ENCODE measurements around the gene MGAM2. TPM values are rescaled to one million over a fixed set of nuclear protein-coding genes. Genes with fewer than 3 reads are reported as not detected.

MGAM2 gene
- total RNA-seq, 2 donors from 2014 or later: 0.15 to 0.40 TPM

DNA sequence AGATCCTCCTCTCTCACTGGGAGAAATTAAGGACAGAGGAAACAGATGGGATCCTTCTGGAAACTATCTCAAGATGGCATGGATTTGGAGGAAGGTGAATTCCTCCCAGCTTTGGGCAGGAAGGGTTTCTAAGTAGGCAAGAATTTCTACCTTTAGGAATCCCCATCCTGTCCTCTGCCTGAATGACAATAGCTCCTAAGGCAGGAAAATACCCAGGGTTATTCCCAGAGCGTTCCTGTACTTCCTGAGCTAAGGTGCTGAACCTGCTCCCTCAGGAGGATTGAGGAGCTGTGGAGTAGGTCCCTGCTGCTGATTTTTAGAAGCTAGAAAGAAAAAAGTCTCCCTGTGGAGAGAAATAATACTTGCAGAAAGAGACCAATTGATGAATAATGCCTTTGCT is 568 bp downstream of the MGAM2 start:
- peaks cover 9% of the 10 kb centered on the region for H3K4me1 ChIP-seq (ENCODE audit: control insufficient read depth, insufficient read depth, low read length)
- no peaks in the 10 kb centered on the region for H3K9me3 Mint-ChIP-seq
- WGBS, 2 experiments (ENCODE audit: insufficient coverage in 1 of 2, insufficient read length in 1 of 2): 61% methylated on average over 1 of the region's 1 CpG; no CpG with 5 or more reads in 1 of the 2 experiments
- peaks cover 37% of the 10 kb centered on the region for H3K4me1 Mint-ChIP-seq
- no peak overlapping the region for H3K4me3 ChIP-seq (ENCODE audit: low read length)
- H3K4me3 Mint-ChIP-seq: no peak overlapping the region
- H3K27ac Mint-ChIP-seq: no peak overlapping the region
- H3K27me3 Mint-ChIP-seq (ENCODE audit: insufficient read depth): no peaks in the 10 kb centered on the region
- TF ChIP-seq, protein P1, sequence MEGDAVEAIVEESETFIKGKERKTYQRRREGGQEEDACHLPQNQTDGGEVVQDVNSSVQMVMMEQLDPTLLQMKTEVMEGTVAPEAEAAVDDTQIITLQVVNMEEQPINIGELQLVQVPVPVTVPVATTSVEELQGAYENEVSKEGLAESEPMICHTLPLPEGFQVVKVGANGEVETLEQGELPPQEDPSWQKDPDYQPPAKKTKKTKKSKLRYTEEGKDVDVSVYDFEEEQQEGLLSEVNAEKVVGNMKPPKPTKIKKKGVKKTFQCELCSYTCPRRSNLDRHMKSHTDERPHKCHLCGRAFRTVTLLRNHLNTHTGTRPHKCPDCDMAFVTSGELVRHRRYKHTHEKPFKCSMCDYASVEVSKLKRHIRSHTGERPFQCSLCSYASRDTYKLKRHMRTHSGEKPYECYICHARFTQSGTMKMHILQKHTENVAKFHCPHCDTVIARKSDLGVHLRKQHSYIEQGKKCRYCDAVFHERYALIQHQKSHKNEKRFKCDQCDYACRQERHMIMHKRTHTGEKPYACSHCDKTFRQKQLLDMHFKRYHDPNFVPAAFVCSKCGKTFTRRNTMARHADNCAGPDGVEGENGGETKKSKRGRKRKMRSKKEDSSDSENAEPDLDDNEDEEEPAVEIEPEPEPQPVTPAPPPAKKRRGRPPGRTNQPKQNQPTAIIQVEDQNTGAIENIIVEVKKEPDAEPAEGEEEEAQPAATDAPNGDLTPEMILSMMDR (conservative IDR thresholded peaks at IDR 0.05): no peak
- no peaks in the 10 kb centered on the region for H3K9me3 ChIP-seq (ENCODE audit: control insufficient read depth, low read length)
- no peaks in the 10 kb centered on the region for H3K27me3 ChIP-seq (ENCODE audit: control insufficient read depth, insufficient read depth, low read length, poor library complexity, severe bottlenecking)
- H3K36me3 Mint-ChIP-seq (ENCODE audit: low read depth): no peaks in the 10 kb centered on the region
- no peak overlapping the region for H3K27ac ChIP-seq (ENCODE audit: low read depth, low read length)
- no peak overlapping the region for H3K9ac ChIP-seq (ENCODE audit: extremely low read depth, low read length, poor library complexity, severe bottlenecking)
- DNase-seq: peak; percentile 62
- no peaks in the 10 kb centered on the region for H3K36me3 ChIP-seq (ENCODE audit: control insufficient read depth, insufficient read depth, low read length)

DNA sequence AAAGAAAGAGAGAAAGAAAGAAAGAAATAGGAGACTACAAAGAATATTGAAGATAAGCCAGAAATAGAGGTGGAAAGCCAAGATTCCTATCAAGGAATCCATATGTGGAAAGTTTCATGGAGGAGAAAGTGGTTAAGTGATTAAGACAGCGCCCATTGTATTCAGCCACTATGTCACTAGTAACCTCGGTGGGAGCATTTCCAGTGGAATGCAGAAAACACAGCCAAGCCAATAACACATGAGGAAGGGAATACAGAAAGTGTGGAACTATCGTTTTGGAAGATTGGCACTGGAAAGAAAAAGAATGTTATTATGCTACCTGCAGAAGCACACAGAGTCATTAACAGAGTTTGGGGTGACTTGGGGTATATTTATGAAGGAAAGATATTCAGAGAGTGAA is 2.7 kb downstream of the MGAM2 start:
- Histone ChIP-seq H3K9me3 (ENCODE audit: control insufficient read depth, low read length) (no peaks in the 10 kb centered on the region), H3K4me1 (ENCODE audit: control insufficient read depth, insufficient read depth, low read length) (peaks cover 23% of the 10 kb centered on the region), H3K4me3 (ENCODE audit: low read length) (no peak overlapping the region), H3K9ac (ENCODE audit: extremely low read depth, low read length, poor library complexity, severe bottlenecking) (no peak overlapping the region), H3K27ac (ENCODE audit: low read depth, low read length) (no peak overlapping the region), H3K27me3 (ENCODE audit: control insufficient read depth, insufficient read depth, low read length, poor library complexity, severe bottlenecking) (no peaks in the 10 kb centered on the region), H3K36me3 (ENCODE audit: control insufficient read depth, insufficient read depth, low read length) (no peaks in the 10 kb centered on the region)
- TF ChIP-seq, protein P1 (conservative IDR thresholded peaks at IDR 0.05): no peak
- Mint-ChIP-seq H3K9me3 (no peaks in the 10 kb centered on the region), H3K4me1 (peaks cover 50% of the 10 kb centered on the region), H3K4me3 (no peak overlapping the region), H3K27me3 (ENCODE audit: insufficient read depth) (no peaks in the 10 kb centered on the region), H3K27ac (no peak overlapping the region), H3K36me3 (ENCODE audit: low read depth) (no peaks in the 10 kb centered on the region)
- 83 to 93% methylated on average over 2 to 3 of the region's 3 CpGs for WGBS, 2 experiments (ENCODE audit: insufficient coverage in 1 of 2, insufficient read length in 1 of 2)
- DNase-seq: no peak

DNA sequence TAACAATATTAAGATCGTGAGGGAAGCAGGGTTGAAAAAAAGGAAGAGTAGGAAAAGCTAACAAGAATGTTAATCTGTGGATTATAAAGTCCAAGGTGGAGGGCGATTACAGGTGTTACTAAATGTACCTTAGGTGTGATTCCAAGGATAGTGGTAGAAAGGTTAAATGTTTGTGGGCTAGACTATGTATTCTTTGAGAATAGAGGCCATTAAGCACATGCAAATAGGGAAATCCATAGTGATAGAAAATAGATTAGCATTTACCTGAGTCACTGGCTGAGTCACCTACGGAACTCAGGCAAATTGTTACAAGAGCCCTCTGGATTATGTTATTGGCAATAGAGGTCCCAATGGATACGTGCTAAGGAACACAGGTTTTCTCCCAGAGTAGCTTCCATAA is 9.0 kb downstream of the MGAM2 start:
- Mint-ChIP-seq H3K36me3 (ENCODE audit: low read depth) (no peaks in the 10 kb centered on the region), H3K9me3 (no peaks in the 10 kb centered on the region), H3K4me1 (peaks cover 44% of the 10 kb centered on the region), H3K27ac (peak overlapping the region; percentile 46), H3K4me3 (peak overlapping the region; percentile 9), H3K27me3 (ENCODE audit: insufficient read depth) (no peaks in the 10 kb centered on the region)
- no peak for DNase-seq
- H3K27me3 ChIP-seq (ENCODE audit: control insufficient read depth, insufficient read depth, low read length, poor library complexity, severe bottlenecking): no peaks in the 10 kb centered on the region
- no peak overlapping the region for H3K4me3 ChIP-seq (ENCODE audit: low read length)
- WGBS, 2 experiments (ENCODE audit: insufficient coverage in 1 of 2, insufficient read length in 1 of 2): 63 to 86% methylated on average over 4 of the region's 4 CpGs
- peaks cover 23% of the 10 kb centered on the region for H3K4me1 ChIP-seq (ENCODE audit: control insufficient read depth, insufficient read depth, low read length)
- H3K36me3 ChIP-seq (ENCODE audit: control insufficient read depth, insufficient read depth, low read length): no peaks in the 10 kb centered on the region
- H3K9ac ChIP-seq (ENCODE audit: extremely low read depth, low read length, poor library complexity, severe bottlenecking): no peak overlapping the region
- H3K27ac ChIP-seq (ENCODE audit: low read depth, low read length): no peak overlapping the region
- no peaks in the 10 kb centered on the region for H3K9me3 ChIP-seq (ENCODE audit: control insufficient read depth, low read length)
- TF ChIP-seq, protein P1 (conservative IDR thresholded peaks at IDR 0.05): no peak

Data from endodermal cell (in vitro differentiated cells).